Heart left ventricle (tissue), 13 donors: ENCODE data around the gene ASRGL1.

ENCODE experiments used
- POLR2A ChIP-seq, 2 donors: fragments of 450-650 bp; IDR thresholded peaks; one replicate each; pipeline ENCODE4 v1.6.1; 2017; ENCODE audit warnings: antibody characterized with exemption in 2 of 2, mild to moderate bottlenecking in 2 of 2, moderate library complexity in 2 of 2
- TF ChIP-seq, protein P1 (sequence below), 12 donors: fragments of 200-600 bp; sonication (generic) in 4 of 12; IDR thresholded peaks; one replicate each; pipeline versions ENCODE4 v1.5.0 to v1.8.0; 2018 to 2022; ENCODE audit warnings: antibody characterized with exemption in 12 of 12, mild to moderate bottlenecking in 5 of 12
- donor health status: ischemic (EF 13 %, LVEDD 7.1; RV severe dilation, severe dysfunction).
- donor health status: DM: no; HTN: yes; CAD: no.
- donor health status: DM: no; HTN: no; CAD: no.
- donor health status: ischemic (EF 25% LVEDD 6.9; RV normal size, moderate dysfunction).
- donor health status: ischemic (EF 25% LVEDD 5.7; RV mildly dilated, moderate dysfunction).
- donor health status: ischemic (EF 35%, LVEDD 5.7; RV mildly dilated, moderate dysfunction).
- donor health status: nonischemic (EF 11% LVEDD 7.7; RV severe dilation, severe dysfunction).
- donor health status: DM: yes; HTN: yes; CAD: no.
- donor health status: PGD.
- donor health status: ischemic (EF 29% LVEDD 5.4; RV normal size, mild dysfunction).
- donor health status: nonischemic (EF 23%, LVEDD 6.1; RV moderate dilation, normal function).

DNA sequence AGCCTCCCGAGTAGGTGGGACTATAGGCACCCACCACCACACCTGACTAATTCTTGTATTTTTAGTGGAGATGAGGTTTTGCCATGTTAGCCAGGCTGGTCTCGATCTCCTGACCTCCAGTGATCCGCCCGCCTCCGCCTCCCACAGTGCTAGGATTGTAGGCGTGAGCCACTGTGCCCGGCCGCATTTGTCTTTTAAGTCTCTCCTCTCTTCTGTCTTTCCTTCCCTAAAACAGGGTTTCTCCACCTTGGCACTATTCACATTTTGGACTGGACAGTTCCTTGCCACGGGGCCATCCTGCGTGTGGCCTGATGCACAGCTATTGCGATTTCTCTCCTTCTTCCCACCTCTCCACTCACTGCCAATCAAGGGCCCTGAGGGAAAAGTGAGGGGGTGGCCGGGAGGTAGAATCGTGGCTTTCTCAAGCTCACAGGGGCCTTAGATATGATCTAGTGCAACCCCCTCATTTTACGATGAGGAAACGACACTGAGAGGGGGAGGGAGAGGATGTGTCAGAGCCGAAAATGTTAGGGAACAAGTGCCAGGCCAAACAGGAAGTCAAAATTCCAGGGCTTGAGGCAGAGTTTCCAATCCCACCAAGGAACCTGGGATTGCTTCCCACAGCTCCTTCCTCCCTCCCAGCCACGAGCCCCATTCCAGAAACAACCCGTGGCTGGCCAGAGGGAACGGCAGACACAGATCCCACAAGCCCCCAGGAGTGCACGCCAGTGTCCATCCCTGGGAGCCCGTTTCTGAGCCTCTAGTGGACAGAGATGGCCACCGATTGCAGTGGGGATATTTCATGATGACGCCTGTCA lies 102.7 kb downstream of the ASRGL1 start:
- TF ChIP-seq, protein P1, sequence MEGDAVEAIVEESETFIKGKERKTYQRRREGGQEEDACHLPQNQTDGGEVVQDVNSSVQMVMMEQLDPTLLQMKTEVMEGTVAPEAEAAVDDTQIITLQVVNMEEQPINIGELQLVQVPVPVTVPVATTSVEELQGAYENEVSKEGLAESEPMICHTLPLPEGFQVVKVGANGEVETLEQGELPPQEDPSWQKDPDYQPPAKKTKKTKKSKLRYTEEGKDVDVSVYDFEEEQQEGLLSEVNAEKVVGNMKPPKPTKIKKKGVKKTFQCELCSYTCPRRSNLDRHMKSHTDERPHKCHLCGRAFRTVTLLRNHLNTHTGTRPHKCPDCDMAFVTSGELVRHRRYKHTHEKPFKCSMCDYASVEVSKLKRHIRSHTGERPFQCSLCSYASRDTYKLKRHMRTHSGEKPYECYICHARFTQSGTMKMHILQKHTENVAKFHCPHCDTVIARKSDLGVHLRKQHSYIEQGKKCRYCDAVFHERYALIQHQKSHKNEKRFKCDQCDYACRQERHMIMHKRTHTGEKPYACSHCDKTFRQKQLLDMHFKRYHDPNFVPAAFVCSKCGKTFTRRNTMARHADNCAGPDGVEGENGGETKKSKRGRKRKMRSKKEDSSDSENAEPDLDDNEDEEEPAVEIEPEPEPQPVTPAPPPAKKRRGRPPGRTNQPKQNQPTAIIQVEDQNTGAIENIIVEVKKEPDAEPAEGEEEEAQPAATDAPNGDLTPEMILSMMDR (IDR thresholded peaks at IDR 0.05), result peak in 1 of 12 donors; percentile 19
- no peak for TF ChIP-seq POLR2A (IDR thresholded peaks at IDR 0.05)
